Measurements from ENCODE around the gene KIZ. TPM values are rescaled to one million over a fixed set of nuclear protein-coding genes. Genes with fewer than 3 reads are reported as not detected.

Gene KIZ
- total RNA-seq, 1 experiment from 2014 or later = 13.4 TPM

- no peak overlapping the region for H3K9ac ChIP-seq (ENCODE audit: low read length)
- H3K36me3 ChIP-seq (ENCODE audit: low read depth, low read length) = no peaks in the 10 kb centered on the region
- H4K20me1 ChIP-seq (ENCODE audit: low read length) = no peaks in the 10 kb centered on the region
- H3K79me2 ChIP-seq (ENCODE audit: low read length) = no peaks in the 10 kb centered on the region
- H3K9me3 ChIP-seq (ENCODE audit: low read length) = no peaks in the 10 kb centered on the region
- no peak overlapping the region for H2AFZ ChIP-seq (ENCODE audit: low read length)
- H3K9me2 ChIP-seq (replicated peaks; ENCODE audit: low read length) = no peaks in the 10 kb centered on the region
- POLR2A ChIA-PET (ENCODE audit: unreplicated experiment) = no interaction called here
- TF ChIP-seq, protein P1, sequence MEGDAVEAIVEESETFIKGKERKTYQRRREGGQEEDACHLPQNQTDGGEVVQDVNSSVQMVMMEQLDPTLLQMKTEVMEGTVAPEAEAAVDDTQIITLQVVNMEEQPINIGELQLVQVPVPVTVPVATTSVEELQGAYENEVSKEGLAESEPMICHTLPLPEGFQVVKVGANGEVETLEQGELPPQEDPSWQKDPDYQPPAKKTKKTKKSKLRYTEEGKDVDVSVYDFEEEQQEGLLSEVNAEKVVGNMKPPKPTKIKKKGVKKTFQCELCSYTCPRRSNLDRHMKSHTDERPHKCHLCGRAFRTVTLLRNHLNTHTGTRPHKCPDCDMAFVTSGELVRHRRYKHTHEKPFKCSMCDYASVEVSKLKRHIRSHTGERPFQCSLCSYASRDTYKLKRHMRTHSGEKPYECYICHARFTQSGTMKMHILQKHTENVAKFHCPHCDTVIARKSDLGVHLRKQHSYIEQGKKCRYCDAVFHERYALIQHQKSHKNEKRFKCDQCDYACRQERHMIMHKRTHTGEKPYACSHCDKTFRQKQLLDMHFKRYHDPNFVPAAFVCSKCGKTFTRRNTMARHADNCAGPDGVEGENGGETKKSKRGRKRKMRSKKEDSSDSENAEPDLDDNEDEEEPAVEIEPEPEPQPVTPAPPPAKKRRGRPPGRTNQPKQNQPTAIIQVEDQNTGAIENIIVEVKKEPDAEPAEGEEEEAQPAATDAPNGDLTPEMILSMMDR (conservative IDR thresholded peaks at IDR 0.05; ENCODE audit: low read depth, low read length) = no peak
- TF ChIP-seq EZH2phosphoT487 (IDR thresholded peaks at IDR 0.05; ENCODE audit: borderline replicate concordance, low read length) = no peak
- no peak for TF ChIP-seq EZH2 (IDR thresholded peaks at IDR 0.05; ENCODE audit: low read length, unreplicated experiment)
- no peak overlapping the region for H3K27ac ChIP-seq (ENCODE audit: low read length)
- no TSS peak for BruUV-seq (replicated peaks)
- intact Hi-C loops (cut with micrococcal nuclease) = no loop called here
- H3K4me2 ChIP-seq (ENCODE audit: low read length) = no peak overlapping the region
- no peak overlapping the region for H3K4me3 ChIP-seq (ENCODE audit: low read length)
- peaks cover 7% of the 10 kb centered on the region for H3K4me1 ChIP-seq (ENCODE audit: insufficient read depth, low read length)
- peak; percentile 69 for DNase-seq
- no peaks in the 10 kb centered on the region for H3K27me3 ChIP-seq (ENCODE audit: low read length)
- no peaks in the 10 kb centered on the region for H3F3A ChIP-seq (ENCODE audit: low read length, unreplicated experiment)
- ATAC-seq = peak; percentile 77
- CTCF ChIA-PET = no interaction called here
These were observed 88.5 kb downstream of the KIZ start for GRCh38 chr20:21214431-21214830.

GRCh38 chr20:21219686-21220085 is 93.8 kb downstream of the KIZ start:
- Histone ChIP-seq H3K9me3 (ENCODE audit: low read length) (no peaks in the 10 kb centered on the region), H3K4me1 (ENCODE audit: insufficient read depth, low read length) (peaks cover under 1% of the 10 kb centered on the region; the same call in 1 of the 2 replicates), H3F3A (ENCODE audit: low read length, unreplicated experiment) (no peaks in the 10 kb centered on the region), H3K27me3 (ENCODE audit: low read length) (no peaks in the 10 kb centered on the region), H3K27ac (ENCODE audit: low read length) (no peak overlapping the region), H3K9ac (ENCODE audit: low read length) (no peak overlapping the region), H3K4me2 (ENCODE audit: low read length) (no peak overlapping the region), H4K20me1 (ENCODE audit: low read length) (no peaks in the 10 kb centered on the region), H3K36me3 (ENCODE audit: low read depth, low read length) (no peaks in the 10 kb centered on the region), H2AFZ (ENCODE audit: low read length) (no peak overlapping the region), H3K79me2 (ENCODE audit: low read length) (no peaks in the 10 kb centered on the region), H3K4me3 (ENCODE audit: low read length) (no peak overlapping the region), H3K9me2 (replicated peaks; ENCODE audit: low read length) (no peaks in the 10 kb centered on the region)
- ATAC-seq = no peak
- DNase-seq = no peak
- ChIA-PET CTCF (no interaction called here), POLR2A (ENCODE audit: unreplicated experiment) (no interaction called here)
- no peak for TF ChIP-seq EZH2phosphoT487 (IDR thresholded peaks at IDR 0.05; ENCODE audit: borderline replicate concordance, low read length)
- no peak for TF ChIP-seq EZH2 (IDR thresholded peaks at IDR 0.05; ENCODE audit: low read length, unreplicated experiment)
- TF ChIP-seq, protein P1 (conservative IDR thresholded peaks at IDR 0.05; ENCODE audit: low read depth, low read length) = no peak
- BruUV-seq (replicated peaks) = no TSS peak
- intact Hi-C loops (cut with micrococcal nuclease) = no loop called here

DNA sequence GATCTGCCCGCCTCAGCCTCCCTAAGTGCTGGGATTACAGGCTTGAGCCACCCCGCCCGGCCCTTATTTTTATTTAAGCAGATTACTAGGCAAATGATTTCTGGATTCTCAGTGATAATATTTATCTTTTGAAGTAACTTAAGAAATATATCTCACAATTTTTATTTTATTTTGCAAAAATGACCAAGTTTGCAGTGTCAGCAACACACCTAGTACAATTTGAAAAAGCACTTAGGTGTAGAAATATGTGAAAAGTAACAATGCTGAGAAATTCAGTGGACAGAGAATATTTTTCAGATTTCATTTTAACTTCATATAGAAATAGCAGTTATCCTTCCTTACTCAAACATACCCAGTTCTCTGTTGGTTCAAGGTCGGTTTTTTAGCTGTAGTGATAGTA is 98.3 kb downstream of the KIZ start:
- no peaks in the 10 kb centered on the region for H3K79me2 ChIP-seq (ENCODE audit: low read length)
- H3K4me2 ChIP-seq (ENCODE audit: low read length) = no peak overlapping the region
- H3K27me3 ChIP-seq (ENCODE audit: low read length) = no peaks in the 10 kb centered on the region
- H3K36me3 ChIP-seq (ENCODE audit: low read depth, low read length) = no peaks in the 10 kb centered on the region
- H3K4me3 ChIP-seq (ENCODE audit: low read length) = no peak overlapping the region
- POLR2A ChIA-PET (ENCODE audit: unreplicated experiment) = no interaction called here
- no peaks in the 10 kb centered on the region for H4K20me1 ChIP-seq (ENCODE audit: low read length)
- peaks cover 7% of the 10 kb centered on the region for H3K4me1 ChIP-seq (ENCODE audit: insufficient read depth, low read length)
- intact Hi-C loops (cut with micrococcal nuclease) = no loop called here
- no peak overlapping the region for H3K27ac ChIP-seq (ENCODE audit: low read length)
- H3K9me2 ChIP-seq (replicated peaks; ENCODE audit: low read length) = no peaks in the 10 kb centered on the region
- ATAC-seq (no peak), DNase-seq (no peak)
- H2AFZ ChIP-seq (ENCODE audit: low read length) = no peak overlapping the region
- H3K9me3 ChIP-seq (ENCODE audit: low read length) = no peaks in the 10 kb centered on the region
- BruUV-seq (replicated peaks) = no TSS peak
- CTCF ChIA-PET = no interaction called here
- no peaks in the 10 kb centered on the region for H3F3A ChIP-seq (ENCODE audit: low read length, unreplicated experiment)
- no peak overlapping the region for H3K9ac ChIP-seq (ENCODE audit: low read length)
- TF ChIP-seq, protein P1 (conservative IDR thresholded peaks at IDR 0.05; ENCODE audit: low read depth, low read length) = no peak
- TF ChIP-seq EZH2 (IDR thresholded peaks at IDR 0.05; ENCODE audit: low read length, unreplicated experiment) (no peak), EZH2phosphoT487 (IDR thresholded peaks at IDR 0.05; ENCODE audit: borderline replicate concordance, low read length) (no peak)
